ENCODE measurements around the gene ITGAL. TPM values are rescaled to one million over a fixed set of nuclear protein-coding genes. Genes with fewer than 3 reads are reported as not detected.
"Not testable (repeated sequence)": the region's sequence is repeated elsewhere in the genome, so short reads cannot be mapped to it uniquely, and the experiment has no call there.

ITGAL gene
- total RNA-seq, 1 experiment from 2014 or later: 0.57 TPM

DNA sequence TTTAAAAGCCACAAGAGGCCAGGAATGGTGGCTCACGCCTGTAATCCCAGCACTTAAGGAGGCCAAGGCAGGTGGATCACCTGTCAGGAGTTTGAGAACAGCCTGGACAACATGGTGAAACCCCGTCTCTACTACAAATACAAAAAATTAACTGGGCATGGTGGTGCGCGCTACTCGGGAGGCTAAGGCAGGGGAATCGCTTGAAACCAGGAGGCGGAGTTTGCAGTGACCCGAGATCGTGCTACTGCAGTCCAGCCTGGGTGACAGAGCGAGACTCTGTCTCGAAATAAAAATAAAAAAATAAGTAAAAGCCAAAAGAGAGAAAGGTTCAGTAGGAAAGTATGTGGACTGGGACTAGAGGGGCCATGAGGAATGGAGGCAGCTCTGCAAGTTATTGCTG lies 13.1 kb upstream of the ITGAL start:
- H3K4me1 Mint-ChIP-seq (ENCODE audit: low read depth, unreplicated experiment): peaks cover 7% of the 10 kb centered on the region
- ChIA-PET POLR2A (no interaction called here), CTCF (no interaction called here)
- BruUV-seq (replicated peaks): no TSS peak
- intact Hi-C loops (cut with micrococcal nuclease; ENCODE audit: unreplicated experiment): no loop called here
- no peaks in the 10 kb centered on the region for H3K9me3 Mint-ChIP-seq (ENCODE audit: unreplicated experiment)
- no peak overlapping the region for H3K4me3 ChIP-seq (ENCODE audit: low read depth, low read length)
- H3K9me3 ChIP-seq: no peaks in the 10 kb centered on the region
- TF ChIP-seq, protein P1, sequence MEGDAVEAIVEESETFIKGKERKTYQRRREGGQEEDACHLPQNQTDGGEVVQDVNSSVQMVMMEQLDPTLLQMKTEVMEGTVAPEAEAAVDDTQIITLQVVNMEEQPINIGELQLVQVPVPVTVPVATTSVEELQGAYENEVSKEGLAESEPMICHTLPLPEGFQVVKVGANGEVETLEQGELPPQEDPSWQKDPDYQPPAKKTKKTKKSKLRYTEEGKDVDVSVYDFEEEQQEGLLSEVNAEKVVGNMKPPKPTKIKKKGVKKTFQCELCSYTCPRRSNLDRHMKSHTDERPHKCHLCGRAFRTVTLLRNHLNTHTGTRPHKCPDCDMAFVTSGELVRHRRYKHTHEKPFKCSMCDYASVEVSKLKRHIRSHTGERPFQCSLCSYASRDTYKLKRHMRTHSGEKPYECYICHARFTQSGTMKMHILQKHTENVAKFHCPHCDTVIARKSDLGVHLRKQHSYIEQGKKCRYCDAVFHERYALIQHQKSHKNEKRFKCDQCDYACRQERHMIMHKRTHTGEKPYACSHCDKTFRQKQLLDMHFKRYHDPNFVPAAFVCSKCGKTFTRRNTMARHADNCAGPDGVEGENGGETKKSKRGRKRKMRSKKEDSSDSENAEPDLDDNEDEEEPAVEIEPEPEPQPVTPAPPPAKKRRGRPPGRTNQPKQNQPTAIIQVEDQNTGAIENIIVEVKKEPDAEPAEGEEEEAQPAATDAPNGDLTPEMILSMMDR (IDR thresholded peaks at IDR 0.05; ENCODE audit: insufficient read depth in 1 of 2, low read depth in 1 of 2, low read length in 1 of 2, severe bottlenecking in 1 of 2, unreplicated experiment in 1 of 2): no peak
- no peaks in the 10 kb centered on the region for H3K27me3 ChIP-seq (replicated peaks; ENCODE audit: control insufficient read depth, insufficient read depth, low read length)
- no peaks in the 10 kb centered on the region for H3K36me3 Mint-ChIP-seq (ENCODE audit: insufficient read depth, unreplicated experiment)
- H3K27me3 Mint-ChIP-seq (ENCODE audit: insufficient read depth, unreplicated experiment): no peaks in the 10 kb centered on the region
- H3K27ac Mint-ChIP-seq (ENCODE audit: unreplicated experiment): no peak overlapping the region
- no peaks in the 10 kb centered on the region for H3K4me1 ChIP-seq
- DNase-seq: no peak
- H3K4me3 Mint-ChIP-seq (ENCODE audit: unreplicated experiment): no peak overlapping the region
- H3K36me3 ChIP-seq (ENCODE audit: control insufficient read depth, insufficient read depth, low read length): no peaks in the 10 kb centered on the region

DNA sequence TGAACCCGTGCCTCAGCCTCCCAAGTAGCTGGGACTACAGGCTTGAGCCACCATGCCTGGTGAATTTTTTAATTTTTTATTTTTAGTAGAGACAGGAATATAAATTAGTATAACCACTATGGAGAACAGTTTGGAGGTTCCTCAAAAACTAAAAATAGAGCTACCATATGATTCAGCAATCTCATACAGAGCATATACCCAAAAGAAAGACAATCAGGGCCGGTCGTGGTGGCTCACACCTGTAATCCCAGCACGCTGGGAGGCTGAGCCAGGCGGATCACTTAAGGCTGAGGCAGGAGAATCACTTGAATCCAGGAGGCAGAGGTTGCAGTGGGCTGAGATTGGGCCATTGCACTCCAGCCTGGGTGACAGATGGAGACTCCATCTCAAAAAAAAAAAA lies 11.1 kb upstream of the ITGAL start:
- H3K9me3 Mint-ChIP-seq (ENCODE audit: unreplicated experiment); H3K9me3 ChIP-seq; H3K4me3 ChIP-seq (ENCODE audit: low read depth, low read length); DNase-seq; H3K27me3 ChIP-seq (replicated peaks; ENCODE audit: control insufficient read depth, insufficient read depth, low read length); H3K4me1 Mint-ChIP-seq (ENCODE audit: low read depth, unreplicated experiment); POLR2A ChIA-PET; BruUV-seq (replicated peaks); H3K27me3 Mint-ChIP-seq (ENCODE audit: insufficient read depth, unreplicated experiment); H3K4me3 Mint-ChIP-seq (ENCODE audit: unreplicated experiment); CTCF ChIA-PET; H3K4me1 ChIP-seq; H3K36me3 ChIP-seq (ENCODE audit: control insufficient read depth, insufficient read depth, low read length); H3K36me3 Mint-ChIP-seq (ENCODE audit: insufficient read depth, unreplicated experiment); H3K27ac Mint-ChIP-seq (ENCODE audit: unreplicated experiment); intact Hi-C loops (cut with micrococcal nuclease; ENCODE audit: unreplicated experiment): not testable (repeated sequence)

DNA sequence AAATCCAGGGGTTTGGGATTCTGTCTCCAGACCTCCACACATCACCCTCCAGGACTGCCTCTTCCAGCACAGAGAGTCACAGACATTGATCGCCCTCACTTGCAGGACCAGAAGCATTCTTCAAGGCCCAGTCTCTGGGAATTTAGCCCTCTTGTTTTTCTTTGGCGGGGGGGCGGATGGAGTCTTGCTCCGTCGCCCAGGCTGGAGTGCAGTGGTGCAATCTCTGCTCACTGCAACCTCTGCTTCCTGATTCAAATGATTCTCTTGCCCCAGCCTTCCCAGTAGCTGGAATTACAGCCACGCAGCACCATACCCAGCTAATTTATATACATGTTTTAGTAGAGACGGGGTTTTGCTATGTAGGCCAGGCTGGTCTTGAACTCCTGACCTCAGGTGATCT lies 8.5 kb upstream of the ITGAL start:
- H3K36me3 Mint-ChIP-seq (ENCODE audit: insufficient read depth, unreplicated experiment): no peaks in the 10 kb centered on the region
- no peak overlapping the region for H3K4me3 ChIP-seq (ENCODE audit: low read depth, low read length)
- H3K4me1 ChIP-seq: no peaks in the 10 kb centered on the region
- H3K27me3 ChIP-seq (replicated peaks; ENCODE audit: control insufficient read depth, insufficient read depth, low read length): no peaks in the 10 kb centered on the region
- no peaks in the 10 kb centered on the region for H3K9me3 Mint-ChIP-seq (ENCODE audit: unreplicated experiment)
- ChIA-PET POLR2A (no interaction called here), CTCF (no interaction called here)
- no peaks in the 10 kb centered on the region for H3K27me3 Mint-ChIP-seq (ENCODE audit: insufficient read depth, unreplicated experiment)
- H3K9me3 ChIP-seq: no peaks in the 10 kb centered on the region
- no TSS peak for BruUV-seq (replicated peaks)
- no peak overlapping the region for H3K27ac Mint-ChIP-seq (ENCODE audit: unreplicated experiment)
- DNase-seq: no peak
- H3K4me3 Mint-ChIP-seq (ENCODE audit: unreplicated experiment): no peak overlapping the region
- TF ChIP-seq, protein P1 (IDR thresholded peaks at IDR 0.05; ENCODE audit: insufficient read depth in 1 of 2, low read depth in 1 of 2, low read length in 1 of 2, severe bottlenecking in 1 of 2, unreplicated experiment in 1 of 2): no peak
- intact Hi-C loops (cut with micrococcal nuclease; ENCODE audit: unreplicated experiment): no loop called here
- no peaks in the 10 kb centered on the region for H3K36me3 ChIP-seq (ENCODE audit: control insufficient read depth, insufficient read depth, low read length)
- H3K4me1 Mint-ChIP-seq (ENCODE audit: low read depth, unreplicated experiment): peaks cover 6% of the 10 kb centered on the region

DNA sequence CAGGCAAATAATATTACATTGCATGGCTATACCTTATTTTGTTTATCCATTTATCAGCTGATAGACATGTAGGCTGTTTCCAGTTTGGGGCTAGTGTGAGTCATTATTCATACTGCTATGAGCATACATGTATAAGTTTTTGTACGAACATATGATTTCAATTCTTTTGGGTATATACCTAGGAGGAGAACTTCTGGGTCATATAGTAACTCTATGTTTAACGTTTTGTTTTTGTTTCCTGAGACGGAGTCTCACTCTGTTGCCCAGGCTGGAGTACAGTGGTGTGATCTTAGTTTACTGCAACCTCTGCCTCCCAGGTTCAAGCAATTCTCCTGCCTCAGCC lies 2.4 kb upstream of the ITGAL start:
- intact Hi-C loops (cut with micrococcal nuclease; ENCODE audit: unreplicated experiment): no loop called here
- ChIA-PET CTCF (no interaction called here), POLR2A (no interaction called here)
- Mint-ChIP-seq H3K36me3 (ENCODE audit: insufficient read depth, unreplicated experiment) (no peaks in the 10 kb centered on the region), H3K9me3 (ENCODE audit: unreplicated experiment) (no peaks in the 10 kb centered on the region), H3K27me3 (ENCODE audit: insufficient read depth, unreplicated experiment) (no peaks in the 10 kb centered on the region), H3K27ac (ENCODE audit: unreplicated experiment) (no peak overlapping the region), H3K4me3 (ENCODE audit: unreplicated experiment) (no peak overlapping the region), H3K4me1 (ENCODE audit: low read depth, unreplicated experiment) (peaks cover 6% of the 10 kb centered on the region)
- no peaks in the 10 kb centered on the region for H3K9me3 ChIP-seq
- no TSS peak for BruUV-seq (replicated peaks)
- H3K27me3 ChIP-seq (replicated peaks; ENCODE audit: control insufficient read depth, insufficient read depth, low read length): no peaks in the 10 kb centered on the region
- H3K36me3 ChIP-seq (ENCODE audit: control insufficient read depth, insufficient read depth, low read length): no peaks in the 10 kb centered on the region
- H3K4me1 ChIP-seq: no peaks in the 10 kb centered on the region
- no peak overlapping the region for H3K4me3 ChIP-seq (ENCODE audit: low read depth, low read length)
- TF ChIP-seq, protein P1 (IDR thresholded peaks at IDR 0.05; ENCODE audit: insufficient read depth in 1 of 2, low read depth in 1 of 2, low read length in 1 of 2, severe bottlenecking in 1 of 2, unreplicated experiment in 1 of 2): no peak
- DNase-seq: no peak
